ENCODE results near the gene HIBADH.

- TF ChIP-seq CTCF (IDR thresholded peaks at IDR 0.05) (no peak), POLR2A (IDR thresholded peaks at IDR 0.05) (no peak)
These were observed 15.6 kb downstream of the HIBADH start for GRCh38 chr7:27647046-27647445.

Measured in thyroid gland (tissue), 4 donors.